GM12801 (cell line): Measurements from ENCODE around the gene GCNT1.

Source experiments
- CTCF ChIP-seq: IDR thresholded peaks from one replicate; pipeline ENCODE4 v1.5.1; 2011; ENCODE audit warnings: control low read depth; ENCODE audit not compliant: insufficient read length; ENCODE audit errors: extremely low read depth

Gene GCNT1

GRCh38 chr9:76451234-76451633 lies 7.7 kb upstream of the GCNT1 start:
- no peak for TF ChIP-seq CTCF

- no peak for TF ChIP-seq CTCF
These were observed 6.1 kb upstream of the GCNT1 start for GRCh38 chr9:76452839-76453238.

DNA sequence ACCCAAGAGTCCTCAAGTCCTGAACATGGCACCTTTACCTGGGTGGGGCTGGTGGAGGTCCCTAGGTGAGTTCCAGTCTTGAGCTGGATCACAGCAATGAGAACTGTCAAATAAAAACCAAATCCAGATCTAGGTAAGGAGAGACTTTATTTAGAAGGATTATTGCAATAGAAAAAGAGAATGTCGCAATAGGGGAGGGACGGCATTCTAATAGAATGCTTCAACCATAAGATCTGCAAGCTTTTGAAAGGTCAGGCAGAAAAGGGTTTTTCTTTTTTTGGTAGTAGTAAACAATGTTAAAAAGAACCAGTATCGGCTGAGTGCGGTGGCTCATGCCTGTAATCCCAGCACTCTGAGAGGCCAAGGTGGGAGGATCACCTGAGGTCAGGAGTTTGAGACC lies 5.2 kb upstream of the GCNT1 start:
- TF ChIP-seq CTCF, result no peak

GRCh38 chr9:76454311-76454710 lies 4.7 kb upstream of the GCNT1 start:
- no peak for TF ChIP-seq CTCF

DNA sequence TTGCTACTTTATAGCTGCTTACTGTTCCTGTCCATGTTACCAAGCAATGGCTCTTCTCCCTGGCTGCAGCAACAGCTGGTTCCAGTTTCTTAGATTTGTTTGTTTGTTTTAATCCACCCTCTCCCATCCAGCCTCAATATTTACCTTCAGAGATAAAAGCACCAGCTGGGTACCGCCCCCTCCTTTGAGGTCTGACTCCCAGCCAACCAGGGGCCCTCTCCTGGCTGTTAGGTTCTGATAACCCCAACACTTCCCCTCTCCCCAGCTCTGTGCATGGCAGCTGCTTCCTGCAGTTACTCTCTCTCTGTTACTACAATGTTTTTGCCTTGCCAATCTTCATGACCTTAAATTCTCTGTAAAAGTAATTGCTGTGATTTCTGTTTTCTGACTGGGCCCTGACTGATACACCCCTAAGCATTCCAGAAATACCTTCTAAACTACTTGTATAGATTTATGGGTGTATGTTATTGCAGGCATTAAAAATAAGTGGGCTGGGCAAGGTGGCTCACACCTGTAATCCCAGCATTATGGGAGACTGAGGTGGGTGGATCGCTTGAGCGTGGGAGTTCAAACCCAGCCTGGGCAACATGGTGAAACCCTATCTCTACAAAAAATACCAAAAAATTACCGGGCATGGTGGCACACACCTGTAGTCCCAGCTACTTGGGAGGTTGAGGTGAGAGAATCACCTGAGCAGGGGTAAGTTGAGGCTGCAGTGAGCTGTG lies 2.6 kb upstream of the GCNT1 start:
- TF ChIP-seq CTCF, result no peak

DNA sequence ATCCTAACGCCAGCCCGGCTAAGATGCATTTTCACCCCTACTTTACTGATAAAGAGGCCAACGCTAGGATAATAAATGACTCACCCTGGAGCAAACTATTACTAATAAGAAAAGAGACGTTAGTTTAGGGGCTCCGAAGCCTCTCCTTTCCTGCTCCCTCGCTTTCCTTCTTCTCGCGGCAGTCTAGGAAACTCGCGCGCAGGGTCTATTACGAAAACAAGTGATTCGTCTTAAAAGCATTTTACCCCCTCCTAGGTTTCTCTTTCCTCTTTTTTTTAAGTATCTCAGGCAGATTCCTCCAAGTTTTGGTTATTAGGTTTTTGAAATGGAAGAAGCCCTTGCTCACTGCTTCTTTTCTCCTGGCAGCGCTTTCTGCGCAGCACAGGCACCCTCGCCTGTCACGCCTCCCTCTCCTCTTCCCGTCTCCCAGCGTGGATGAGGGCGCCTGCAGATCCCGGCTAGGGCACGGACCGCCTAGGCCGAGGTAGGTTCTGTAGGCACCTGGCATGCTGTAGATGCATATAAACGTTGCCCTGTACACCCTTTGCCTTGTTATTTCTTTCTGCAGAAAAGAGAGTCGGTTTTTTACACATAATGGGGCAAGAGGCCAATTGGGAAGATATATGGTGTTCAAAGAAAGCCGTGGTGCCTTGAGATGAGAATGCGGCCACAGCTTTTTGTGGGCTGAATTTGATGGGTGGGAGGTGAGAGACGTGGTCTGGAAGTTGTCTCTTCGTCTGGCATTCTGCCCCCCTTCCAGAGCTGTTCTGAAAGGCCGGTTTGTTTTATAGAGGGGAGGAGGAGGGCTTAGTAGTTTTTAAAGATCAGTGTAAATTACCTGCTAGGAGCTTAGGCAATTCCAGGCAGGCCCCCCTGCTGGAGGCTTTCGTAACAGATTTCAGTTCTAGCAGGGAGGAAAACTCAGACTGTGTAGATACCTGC lies 983 bp downstream of the GCNT1 start:
- TF ChIP-seq CTCF, result no peak

- TF ChIP-seq CTCF, result no peak
These were observed 3.1 kb downstream of the GCNT1 start for GRCh38 chr9:76462126-76462525.
